ENCODE data around the gene GNAQ.

DNA sequence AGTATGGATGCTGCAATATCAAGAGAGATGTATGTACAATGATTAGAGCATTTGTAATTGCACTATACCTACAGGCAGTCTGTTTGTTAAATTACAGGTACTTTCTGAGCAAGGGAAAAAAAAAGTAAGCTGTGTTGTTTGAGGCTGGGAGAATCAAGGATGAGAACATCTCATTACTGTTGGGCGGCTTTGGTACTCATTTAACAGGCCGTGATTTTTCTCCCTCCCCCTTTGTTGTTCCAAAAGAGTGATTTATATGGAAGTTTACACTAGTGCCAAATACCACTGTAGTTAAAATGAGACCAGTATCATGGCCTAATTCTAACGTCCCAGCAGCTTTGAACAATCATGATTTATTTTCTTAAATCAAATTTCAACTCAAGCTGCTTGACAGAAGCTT, 312.3 kb downstream of the GNAQ start:
- TF ChIP-seq EP300 (IDR thresholded peaks at IDR 0.05) (no peak), CTCF (IDR thresholded peaks at IDR 0.05) (no peak), POLR2A (IDR thresholded peaks at IDR 0.05) (no peak)

Measured in upper lobe of left lung (tissue), 4 donors.